ENCODE measurements around the gene ZSCAN23. TPM values are rescaled to one million over a fixed set of nuclear protein-coding genes. Genes with fewer than 3 reads are reported as not detected.

ZSCAN23 gene
- total RNA-seq, 4 donors from 2014 or later, result 0.55 to 17.1 (median 2.5) TPM; not detected in 1

GRCh38 chr6:28425944-28426541 lies 17.2 kb downstream of the ZSCAN23 start:
- no peak overlapping the region for H3K27ac ChIP-seq
- intact Hi-C loops (cut with DNase I; ENCODE audit: low total_unique reads) (no loop called here), in situ Hi-C loops (cut with MboI; ENCODE audit: low pct_ligation_motif_present in 1 of 4, low pct_unique_long_range_greater_than_20kb in 1 of 4, low sequenced_read_pairs in 3 of 4) (no loop called here)
- DNase-seq, result no peak
- H3K9me3 ChIP-seq, result no peaks in the 10 kb centered on the region
- TF ChIP-seq POLR2AphosphoS5 (IDR thresholded peaks at IDR 0.05) (no peak), EP300 (IDR thresholded peaks at IDR 0.05; ENCODE audit: low read depth) (no peak), CTCF (IDR thresholded peaks at IDR 0.05) (no peak), POLR2A (IDR thresholded peaks at IDR 0.05) (no peak)
- no peaks in the 10 kb centered on the region for H3K27me3 ChIP-seq
- no peak overlapping the region for H3K4me3 ChIP-seq
- 75 to 82% methylated on average over 4 of the region's 4 CpGs for WGBS, 2 donors (ENCODE audit: low coverage in 1 of 2)
- H3K36me3 ChIP-seq, result no peaks in the 10 kb centered on the region
- H3K4me1 ChIP-seq, result no peaks in the 10 kb centered on the region

- in situ Hi-C loops (cut with MboI; ENCODE audit: low pct_ligation_motif_present in 1 of 4, low pct_unique_long_range_greater_than_20kb in 1 of 4, low sequenced_read_pairs in 3 of 4), result no loop called here
- no peaks in the 10 kb centered on the region for H3K27me3 ChIP-seq
- TF ChIP-seq POLR2A (IDR thresholded peaks at IDR 0.05) (no peak), POLR2AphosphoS5 (IDR thresholded peaks at IDR 0.05) (no peak), EP300 (IDR thresholded peaks at IDR 0.05; ENCODE audit: low read depth) (no peak), CTCF (IDR thresholded peaks at IDR 0.05) (no peak)
- intact Hi-C loops (cut with DNase I; ENCODE audit: low total_unique reads), result no loop called here
- no peaks in the 10 kb centered on the region for H3K4me1 ChIP-seq
- H3K36me3 ChIP-seq, result no peaks in the 10 kb centered on the region
- DNase-seq, result no peak
- H3K27ac ChIP-seq, result no peak overlapping the region
- H3K9me3 ChIP-seq, result no peaks in the 10 kb centered on the region
- H3K4me3 ChIP-seq, result no peak overlapping the region
Measured at GRCh38 chr6:28424163-28424562, 19.1 kb downstream of the ZSCAN23 start.

- no peak overlapping the region for H3K27ac ChIP-seq
- no peaks in the 10 kb centered on the region for H3K4me1 ChIP-seq
- TF ChIP-seq POLR2AphosphoS5 (IDR thresholded peaks at IDR 0.05) (no peak), CTCF (IDR thresholded peaks at IDR 0.05) (no peak), POLR2A (IDR thresholded peaks at IDR 0.05) (no peak), EP300 (IDR thresholded peaks at IDR 0.05; ENCODE audit: low read depth) (no peak)
- H3K9me3 ChIP-seq, result no peaks in the 10 kb centered on the region
- DNase-seq, result no peak
- in situ Hi-C loops (cut with MboI; ENCODE audit: low pct_ligation_motif_present in 1 of 4, low pct_unique_long_range_greater_than_20kb in 1 of 4, low sequenced_read_pairs in 3 of 4) (no loop called here), intact Hi-C loops (cut with DNase I; ENCODE audit: low total_unique reads) (no loop called here)
- H3K27me3 ChIP-seq, result no peaks in the 10 kb centered on the region
- WGBS, 2 donors (ENCODE audit: low coverage in 1 of 2), result 91% methylated on average over 1 of the region's 1 CpG; no CpG with 5 or more reads in 1 of the 2 donors
- H3K36me3 ChIP-seq, result no peaks in the 10 kb centered on the region
- no peak overlapping the region for H3K4me3 ChIP-seq
Measured at GRCh38 chr6:28423546-28423945, 19.7 kb downstream of the ZSCAN23 start.

- H3K27ac ChIP-seq, result no peak overlapping the region
- intact Hi-C loops (cut with DNase I; ENCODE audit: low total_unique reads) (no loop called here), in situ Hi-C loops (cut with MboI; ENCODE audit: low pct_ligation_motif_present in 1 of 4, low pct_unique_long_range_greater_than_20kb in 1 of 4, low sequenced_read_pairs in 3 of 4) (no loop called here)
- no peak overlapping the region for H3K4me3 ChIP-seq
- peaks cover 13% of the 10 kb centered on the region for H3K27me3 ChIP-seq
- H3K9me3 ChIP-seq, result no peaks in the 10 kb centered on the region
- TF ChIP-seq POLR2AphosphoS5 (IDR thresholded peaks at IDR 0.05) (no peak), EP300 (IDR thresholded peaks at IDR 0.05; ENCODE audit: low read depth) (no peak), POLR2A (IDR thresholded peaks at IDR 0.05) (no peak)
- no peaks in the 10 kb centered on the region for H3K4me1 ChIP-seq
- no peak for DNase-seq
- H3K36me3 ChIP-seq, result no peaks in the 10 kb centered on the region
Measured at GRCh38 chr6:28413681-28414080, 29.6 kb downstream of the ZSCAN23 start.

- H3K9me3 ChIP-seq, result no peaks in the 10 kb centered on the region
- no peak overlapping the region for H3K27ac ChIP-seq
- in situ Hi-C loops (cut with MboI; ENCODE audit: low pct_ligation_motif_present in 1 of 4, low pct_unique_long_range_greater_than_20kb in 1 of 4, low sequenced_read_pairs in 3 of 4) (no loop called here), intact Hi-C loops (cut with DNase I; ENCODE audit: low total_unique reads) (no loop called here)
- no peak for TF ChIP-seq POLR2AphosphoS5 (IDR thresholded peaks at IDR 0.05)
- TF ChIP-seq EP300 (IDR thresholded peaks at IDR 0.05; ENCODE audit: low read depth), result no peak
- no peak for TF ChIP-seq POLR2A (IDR thresholded peaks at IDR 0.05)
- TF ChIP-seq CTCF (IDR thresholded peaks at IDR 0.05), result no peak
- peaks cover 22% of the 10 kb centered on the region for H3K27me3 ChIP-seq
- 94 to 95% methylated on average over 2 of the region's 2 CpGs for WGBS, 2 donors (ENCODE audit: low coverage in 1 of 2)
- no peak overlapping the region for H3K4me3 ChIP-seq
- H3K36me3 ChIP-seq, result no peaks in the 10 kb centered on the region
- H3K4me1 ChIP-seq, result no peaks in the 10 kb centered on the region
- no peak for DNase-seq
Measured at GRCh38 chr6:28410767-28411166, 32.5 kb downstream of the ZSCAN23 start.

All from transverse colon (tissue), 4 donors.